Omental fat pad (tissue), 4 donors: ENCODE results near the gene C1orf159. TPM values are rescaled to one million over a fixed set of nuclear protein-coding genes. Genes with fewer than 3 reads are reported as not detected.

Experiments used
- ATAC-seq: fragments of 150-250 bp; one replicate; pipeline ENCODE4 v1.9.1; 2016; ENCODE audit warnings: mild to moderate bottlenecking, moderate library complexity; ENCODE audit not compliant: low FRiP score
- DNase-seq: peaks from one replicate; pipeline ENCODE4 v3.0.0-alpha.2; 2019; ENCODE audit warnings: low spot score
- total RNA-seq, 4 donors: library from RNA; depleted of rRNA; stranded (reverse); fragments of >200 nt; gene quantifications; one replicate each; pipeline ENCODE4 v1.1.0, GENCODE V29; 2016
- TF ChIP-seq, protein P1 (sequence below), 3 donors: fragments of 450-650 bp; IDR thresholded peaks; one replicate each; pipeline ENCODE4 v1.5.1; 2016 to 2017; ENCODE audit warnings: antibody characterized with exemption in 3 of 3, mild to moderate bottlenecking in 3 of 3, moderate library complexity in 2 of 3

C1orf159 gene
- total RNA-seq, 4 donors from 2014 or later: 5.6 to 12.0 (median 9.5) TPM

GRCh38 chr1:1041873-1042272 lies 74.0 kb downstream of the C1orf159 start:
- TF ChIP-seq, protein P1, sequence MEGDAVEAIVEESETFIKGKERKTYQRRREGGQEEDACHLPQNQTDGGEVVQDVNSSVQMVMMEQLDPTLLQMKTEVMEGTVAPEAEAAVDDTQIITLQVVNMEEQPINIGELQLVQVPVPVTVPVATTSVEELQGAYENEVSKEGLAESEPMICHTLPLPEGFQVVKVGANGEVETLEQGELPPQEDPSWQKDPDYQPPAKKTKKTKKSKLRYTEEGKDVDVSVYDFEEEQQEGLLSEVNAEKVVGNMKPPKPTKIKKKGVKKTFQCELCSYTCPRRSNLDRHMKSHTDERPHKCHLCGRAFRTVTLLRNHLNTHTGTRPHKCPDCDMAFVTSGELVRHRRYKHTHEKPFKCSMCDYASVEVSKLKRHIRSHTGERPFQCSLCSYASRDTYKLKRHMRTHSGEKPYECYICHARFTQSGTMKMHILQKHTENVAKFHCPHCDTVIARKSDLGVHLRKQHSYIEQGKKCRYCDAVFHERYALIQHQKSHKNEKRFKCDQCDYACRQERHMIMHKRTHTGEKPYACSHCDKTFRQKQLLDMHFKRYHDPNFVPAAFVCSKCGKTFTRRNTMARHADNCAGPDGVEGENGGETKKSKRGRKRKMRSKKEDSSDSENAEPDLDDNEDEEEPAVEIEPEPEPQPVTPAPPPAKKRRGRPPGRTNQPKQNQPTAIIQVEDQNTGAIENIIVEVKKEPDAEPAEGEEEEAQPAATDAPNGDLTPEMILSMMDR (IDR thresholded peaks at IDR 0.05): no peak
- ATAC-seq (no peak), DNase-seq (no peak)

DNA sequence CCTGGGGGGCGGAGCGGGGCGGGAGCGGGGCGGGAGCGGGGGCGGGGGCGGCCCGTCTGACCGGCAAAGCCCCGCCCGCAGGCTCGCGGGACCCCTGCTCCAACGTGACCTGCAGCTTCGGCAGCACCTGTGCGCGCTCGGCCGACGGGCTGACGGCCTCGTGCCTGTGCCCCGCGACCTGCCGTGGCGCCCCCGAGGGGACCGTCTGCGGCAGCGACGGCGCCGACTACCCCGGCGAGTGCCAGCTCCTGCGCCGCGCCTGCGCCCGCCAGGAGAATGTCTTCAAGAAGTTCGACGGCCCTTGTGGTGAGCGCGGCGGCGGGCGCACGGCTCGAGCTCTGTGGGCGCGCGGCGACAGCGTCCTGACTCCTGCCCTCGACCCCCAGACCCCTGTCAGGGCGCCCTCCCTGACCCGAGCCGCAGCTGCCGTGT lies 74.8 kb downstream of the C1orf159 start:
- TF ChIP-seq, protein P1 (IDR thresholded peaks at IDR 0.05): no peak
- DNase-seq (no peak), ATAC-seq (no peak)

DNA sequence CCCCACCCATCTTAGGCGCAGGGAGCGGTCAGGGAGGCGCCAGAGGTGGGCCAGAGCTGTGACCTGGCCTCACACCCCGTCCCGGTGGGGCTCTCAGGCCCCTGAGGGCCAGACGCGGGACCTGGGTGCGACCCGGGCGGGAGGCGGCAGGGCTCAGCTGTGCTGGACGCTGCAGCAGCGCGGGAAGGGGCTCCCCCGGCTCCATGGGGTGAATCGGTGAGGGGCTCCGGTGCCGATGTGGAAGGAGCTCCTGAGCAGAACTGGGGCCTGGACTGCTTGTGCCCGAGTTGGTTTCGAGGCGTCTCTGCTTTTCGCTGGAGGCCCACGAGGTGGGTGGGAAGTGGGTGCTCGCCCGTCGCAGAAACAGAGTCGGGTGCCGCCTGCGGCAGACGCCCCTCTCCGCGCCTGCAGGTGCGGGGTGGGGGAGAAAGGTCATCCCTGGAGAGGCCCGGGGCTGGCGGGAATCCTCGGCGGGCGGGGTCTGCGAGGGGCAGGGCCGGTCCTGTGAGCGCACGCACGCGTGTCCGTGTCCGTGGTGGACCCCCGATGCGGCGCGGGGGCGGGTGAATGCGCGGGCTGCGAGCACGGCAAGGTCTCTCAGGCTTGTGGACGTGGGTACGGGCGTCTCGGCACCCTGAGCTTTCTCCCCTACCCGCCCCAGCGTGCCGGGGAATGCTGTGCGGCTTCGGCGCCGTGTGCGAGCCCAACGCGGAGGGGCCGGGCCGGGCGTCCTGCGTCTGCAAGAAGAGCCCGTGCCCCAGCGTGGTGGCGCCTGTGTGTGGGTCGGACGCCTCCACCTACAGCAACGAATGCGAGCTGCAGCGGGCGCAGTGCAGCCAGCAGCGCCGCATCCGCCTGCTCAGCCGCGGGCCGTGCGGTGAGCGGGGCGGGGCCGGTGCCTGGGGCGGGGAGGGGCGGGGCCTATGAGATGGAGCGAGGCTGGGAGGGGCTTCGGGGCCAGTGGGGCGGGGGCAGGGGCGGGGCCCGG lies 75.6 kb downstream of the C1orf159 start:
- DNase-seq (peak; percentile 39), ATAC-seq (peak; percentile 79)
- TF ChIP-seq, protein P1 (IDR thresholded peaks at IDR 0.05): no peak

- no peak for DNase-seq
- ATAC-seq: no peak
- TF ChIP-seq, protein P1 (IDR thresholded peaks at IDR 0.05): no peak
These were observed 76.6 kb downstream of the C1orf159 start for GRCh38 chr1:1039145-1039910.

- DNase-seq (no peak), ATAC-seq (no peak)
- TF ChIP-seq, protein P1 (IDR thresholded peaks at IDR 0.05): no peak
These were observed 77.2 kb downstream of the C1orf159 start for GRCh38 chr1:1038694-1039093.

DNA sequence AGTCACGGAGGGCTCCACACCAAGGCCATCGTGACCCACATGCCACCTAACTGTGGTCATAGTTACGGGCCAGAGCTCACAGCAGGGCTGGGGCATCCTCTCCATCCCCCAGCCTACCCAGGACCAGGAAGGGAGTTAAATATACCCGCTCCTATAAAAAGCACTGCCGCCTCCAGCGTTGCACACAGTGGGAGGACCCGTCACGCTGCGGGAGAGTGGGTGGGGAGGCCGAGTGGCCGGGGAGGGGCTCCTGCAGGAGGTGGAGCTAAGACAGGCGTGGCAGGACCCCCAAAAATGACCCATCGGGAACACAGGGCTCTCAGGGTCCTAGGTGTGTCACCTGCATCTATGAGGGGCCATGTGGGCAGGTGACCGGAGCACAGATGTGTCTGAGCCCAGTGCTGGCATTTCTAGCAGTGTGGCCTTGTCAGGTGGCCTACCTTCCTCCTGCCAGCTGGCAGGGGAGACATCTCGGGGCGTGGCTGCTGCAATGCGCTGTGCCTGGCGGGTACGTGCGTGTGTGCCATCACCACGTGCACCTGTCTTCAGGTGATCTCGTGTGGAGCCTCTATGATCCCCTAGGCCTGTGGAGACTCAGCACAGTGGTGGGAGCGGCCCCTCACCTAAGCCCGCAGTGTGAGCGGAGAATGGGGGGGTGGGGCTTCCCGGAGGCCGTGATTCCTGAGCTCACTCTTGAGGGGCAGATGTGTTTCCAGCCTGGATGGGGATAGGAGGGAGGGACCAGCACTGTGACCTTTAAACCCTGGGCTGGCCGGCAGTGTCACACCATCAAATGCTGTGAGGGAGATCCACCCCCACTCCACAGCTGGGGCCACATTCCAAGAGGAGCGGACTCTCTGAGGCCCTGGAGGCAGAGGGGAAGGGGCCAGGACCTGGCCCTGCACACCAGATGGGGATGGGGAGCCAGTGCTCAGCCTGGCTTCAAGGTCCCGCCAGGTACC lies 78.2 kb downstream of the C1orf159 start:
- no peak for DNase-seq
- ATAC-seq: no peak
- TF ChIP-seq, protein P1 (IDR thresholded peaks at IDR 0.05): no peak
